Activated CD4-positive, alpha-beta T cell treated with anti-CD3 and anti-CD28 coated beads, Interleukin-2, amount 50 U/mL, for 4 hours (primary cell): ENCODE measurements around the gene CLEC11A.
"Not testable (repeated sequence)": the region's sequence is repeated elsewhere in the genome, so short reads cannot be mapped to it uniquely, and the experiment has no call there.

Experiments used
- DNase-seq, 2 experiments: peaks; one replicate each; pipeline ENCODE4 v3.0.0-alpha.2; 2020

CLEC11A gene

GRCh38 chr19:50763521-50763920, 40.4 kb downstream of the CLEC11A start:
- DNase-seq = not testable (repeated sequence)

- no peak for DNase-seq
Measured at GRCh38 chr19:50764409-50764808, 41.2 kb downstream of the CLEC11A start.

GRCh38 chr19:50766746-50767145, 43.6 kb downstream of the CLEC11A start:
- DNase-seq = not testable (repeated sequence)

- DNase-seq = not testable (repeated sequence)
Measured at GRCh38 chr19:50767263-50767662, 44.1 kb downstream of the CLEC11A start.

- no peak for DNase-seq
Measured at GRCh38 chr19:50768277-50768676, 45.1 kb downstream of the CLEC11A start.

- not testable (repeated sequence) for DNase-seq
Measured at GRCh38 chr19:50770164-50770563, 47.0 kb downstream of the CLEC11A start, which contains the start of gene GPR32. GPR32 (plus strand) TSS chr19:50770464; CDS start chr19:50770601, 137 bp downstream.

- no peak for DNase-seq
Measured at GRCh38 chr19:50770888-50771287, 47.7 kb downstream of the CLEC11A start.

- DNase-seq = no peak
Measured at GRCh38 chr19:50772476-50772875, 49.3 kb downstream of the CLEC11A start.

GRCh38 chr19:50772912-50773311, 49.7 kb downstream of the CLEC11A start:
- DNase-seq = not testable (repeated sequence)

GRCh38 chr19:50773454-50773853, 50.3 kb downstream of the CLEC11A start:
- not testable (repeated sequence) for DNase-seq
